CD14-positive monocyte (primary cell): ENCODE data around the gene MRPL34. TPM values are rescaled to one million over a fixed set of nuclear protein-coding genes. Genes with fewer than 3 reads are reported as not detected.

Experiments
- DNase-seq, 3 donors: peaks; one replicate each; pipeline ENCODE4 v3.0.0-alpha.2; 2011 to 2022
- H2AFZ ChIP-seq: 2 replicates; pipeline ENCODE4 v1.6.0; 2012; ENCODE audit warnings: mild to moderate bottlenecking, low read depth, low read length, inconsistent platforms; ENCODE audit not compliant: insufficient read depth, poor library complexity, severe bottlenecking
- H3K27ac ChIP-seq, 2 donors: 1 replicate in 1 of 2; 2 replicates in 1 of 2; pipeline ENCODE4 v1.5.1; 2012 to 2013; ENCODE audit warnings: low read length in 2 of 2, control low read depth in 1 of 2, inconsistent platforms in 1 of 2, low read depth in 1 of 2, mild to moderate bottlenecking in 1 of 2
- H3K27me3 ChIP-seq, 2 donors: one replicate each; pipeline versions ENCODE4 v1.6.0 to v1.6.1; 2011 to 2013; ENCODE audit warnings: low read length in 2 of 2; ENCODE audit not compliant: control insufficient read depth in 2 of 2, insufficient read depth in 2 of 2
- H3K36me3 ChIP-seq, 2 donors: replicated peaks in 1 of 2; 1 replicate in 1 of 2; 2 replicates in 1 of 2; pipeline versions ENCODE4 v1.5.1 to v1.6.1; 2012 to 2013; ENCODE audit warnings: low read length in 2 of 2, control low read depth in 1 of 2, inconsistent platforms in 1 of 2, mild to moderate bottlenecking in 1 of 2; ENCODE audit not compliant: insufficient read depth in 2 of 2, control insufficient read depth in 1 of 2
- H3K4me1 ChIP-seq, 2 donors: 1 replicate in 1 of 2; 2 replicates in 1 of 2; pipeline versions ENCODE4 v1.5.1 to v1.6.1; 2012 to 2013; ENCODE audit warnings: low read length in 2 of 2, control low read depth in 1 of 2, inconsistent platforms in 1 of 2, mild to moderate bottlenecking in 1 of 2, moderate library complexity in 1 of 2; ENCODE audit not compliant: insufficient read depth in 2 of 2, control insufficient read depth in 1 of 2
- H3K4me2 ChIP-seq: replicated peaks from 2 replicates; pipeline ENCODE3; 2012; ENCODE audit warnings: low read length, moderate library complexity, mild to moderate bottlenecking; ENCODE audit not compliant: poor library complexity, severe bottlenecking; ENCODE audit errors: extremely low read depth
- H3K4me3 ChIP-seq, 3 experiments: fragments of 200-600 bp in 1 of 3; sonication (generic) in 1 of 3; replicated peaks in 1 of 3; 1 replicate in 2 of 3; 2 replicates in 1 of 3; pipeline ENCODE4 v1.5.1; 2011 to 2013; ENCODE audit warnings: low read length in 3 of 3, mild to moderate bottlenecking in 3 of 3, control low read depth in 2 of 3, low read depth in 2 of 3, inconsistent platforms in 1 of 3, moderate library complexity in 1 of 3
- H3K79me2 ChIP-seq: 2 replicates; pipeline ENCODE4 v1.6.0; 2012; ENCODE audit warnings: mild to moderate bottlenecking, control low read depth, inconsistent platforms, low read length, moderate library complexity; ENCODE audit not compliant: insufficient read depth
- H3K9ac ChIP-seq: 2 replicates; pipeline ENCODE4 v1.6.0; 2017; ENCODE audit warnings: low read length, mild to moderate bottlenecking; ENCODE audit not compliant: insufficient read depth, poor library complexity, severe bottlenecking
- H3K9me3 ChIP-seq, 2 donors: replicated peaks in 1 of 2; 1 replicate in 1 of 2; 2 replicates in 1 of 2; pipeline versions ENCODE4 v1.5.1 to v1.6.1; 2012 to 2013; ENCODE audit warnings: low read length in 2 of 2, control low read depth in 1 of 2; ENCODE audit not compliant: control insufficient read depth in 1 of 2, insufficient read depth in 1 of 2
- H4K20me1 ChIP-seq: 2 replicates; pipeline ENCODE4 v1.6.0; 2012; ENCODE audit warnings: mild to moderate bottlenecking, low read length, control low read depth, moderate library complexity; ENCODE audit not compliant: insufficient read depth
- H3K27ac Mint-ChIP-seq, 7 donors: one replicate each; pipeline ENCODE4 v1.8.0; 2020; ENCODE audit warnings: mild to moderate bottlenecking in 7 of 7, mixed read lengths in 7 of 7, moderate library complexity in 6 of 7, inconsistent platforms in 2 of 7
- H3K27me3 Mint-ChIP-seq, 3 donors: one replicate each; pipeline ENCODE4 v1.8.0; 2021 to 2022; ENCODE audit warnings: low read depth in 3 of 3, mild to moderate bottlenecking in 3 of 3, mixed read lengths in 3 of 3, moderate library complexity in 3 of 3, inconsistent platforms in 1 of 3
- H3K36me3 Mint-ChIP-seq, 2 donors: one replicate each; pipeline ENCODE4 v1.8.0; 2020; ENCODE audit warnings: mixed read lengths in 2 of 2, inconsistent platforms in 1 of 2, mild to moderate bottlenecking in 1 of 2
- H3K4me1 Mint-ChIP-seq: one replicate; pipeline ENCODE4 v1.8.0; 2020; ENCODE audit warnings: mild to moderate bottlenecking, mixed read lengths
- H3K4me3 Mint-ChIP-seq, 2 donors: one replicate each; pipeline ENCODE4 v1.8.0; 2020; ENCODE audit warnings: mild to moderate bottlenecking in 2 of 2, mixed read lengths in 2 of 2, moderate library complexity in 1 of 2
- H3K9me3 Mint-ChIP-seq, 7 donors: one replicate each; pipeline ENCODE4 v1.8.0; 2020 to 2022; ENCODE audit warnings: mixed read lengths in 7 of 7, mild to moderate bottlenecking in 6 of 7, moderate library complexity in 6 of 7, inconsistent platforms in 2 of 7
- CTCF ChIP-seq: fragments of 200-600 bp; IDR thresholded peaks from one replicate; pipeline ENCODE4 v1.8.0; 2022; ENCODE audit warnings: antibody characterized with exemption, mild to moderate bottlenecking
- WGBS: methylation state at CpG from one replicate; pipeline ENCODE4 v1.1.5; 2013; ENCODE audit warnings: missing lambda C conversion rate; ENCODE audit not compliant: insufficient coverage; 5-methylcytosine and 5-hydroxymethylcytosine counted together
- intact Hi-C, 2 donors: fragments of 100-400 bp; cut with micrococcal nuclease; formaldehyde crosslinking; loops; one replicate each; pipeline versions ENCODE4 v1.15.0 to v1.15.1; 2023
- polyA plus RNA-seq, 3 donors: library from polyadenylated mRNA; depleted of rRNA in 1 of 3; unstranded in 2 of 3; stranded (reverse) in 1 of 3; fragments of 300-500 nt in 2 of 3; fragments of >200 nt in 1 of 3; fragmentation: Illumina TruSeq in 2 of 3; gene quantifications; 1 replicate in 2 of 3; 2 replicates in 1 of 3; pipeline ENCODE4 v1.2.3, GENCODE V29; 2012 to 2021

MRPL34 gene
- polyA plus RNA-seq, 3 donors, result 13.2 to 208 (median 155) TPM

GRCh38 chr19:17296273-17296672, 9.4 kb upstream of the MRPL34 start:
- no peaks in the 10 kb centered on the region for H3K27me3 Mint-ChIP-seq
- intact Hi-C loops, result loop anchor here in 1 of 2 donors (10.0 kb wide), 1 partner anchor 89 kb away; no protein-coding TSS in a partner anchor
- H3K9me3 Mint-ChIP-seq, result peaks cover 4 to 14% (median 12%) of the 10 kb centered on the region in 7 donors
- DNase-seq, result no peak
- peaks cover 9% of the 10 kb centered on the region for H3K4me1 Mint-ChIP-seq
- no peak for TF ChIP-seq CTCF
- peak overlapping the region in 1 of 7 donors; percentile 41 for H3K27ac Mint-ChIP-seq
- no peak overlapping the region for H3K4me3 Mint-ChIP-seq
- H3K9ac ChIP-seq, result no peak overlapping the region
- peaks cover 15 to 45% of the 10 kb centered on the region in 2 donors for H3K36me3 Mint-ChIP-seq
- H3K36me3 ChIP-seq, result peaks cover 12 to 27% of the 10 kb centered on the region in 2 donors
- H3K9me3 ChIP-seq, result peaks cover 6 to 12% of the 10 kb centered on the region in 2 donors
- no peaks in the 10 kb centered on the region for H3K27me3 ChIP-seq
- no peak overlapping the region for H2AFZ ChIP-seq
- H3K27ac ChIP-seq, result no peak overlapping the region
- WGBS, result 80% methylated on average over 2 of the region's 4 CpGs
- H3K4me3 ChIP-seq, result no peak overlapping the region
- H3K4me2 ChIP-seq, result no peak overlapping the region
- H4K20me1 ChIP-seq, result peaks cover 2% of the 10 kb centered on the region
- peaks cover 20% of the 10 kb centered on the region for H3K79me2 ChIP-seq
- peaks cover 8 to 10% of the 10 kb centered on the region in 2 donors for H3K4me1 ChIP-seq

- H3K9me3 ChIP-seq, result peaks cover 6 to 12% of the 10 kb centered on the region in 2 donors
- H4K20me1 ChIP-seq, result peaks cover 8% of the 10 kb centered on the region
- H3K36me3 Mint-ChIP-seq, result peaks cover 18 to 46% of the 10 kb centered on the region in 2 donors
- peaks cover 14 to 27% of the 10 kb centered on the region in 2 donors for H3K36me3 ChIP-seq
- no peak overlapping the region for H3K27ac ChIP-seq
- intact Hi-C loops, result loop anchor here in 1 of 2 donors (10.0 kb wide), 1 partner anchor 88 kb away; no protein-coding TSS in a partner anchor
- peaks cover 9% of the 10 kb centered on the region in 2 donors for H3K4me1 ChIP-seq
- no peak overlapping the region for H3K4me3 Mint-ChIP-seq
- no peak overlapping the region for H3K4me3 ChIP-seq
- 100% methylated on average over 1 of the region's 6 CpGs for WGBS
- peak overlapping the region in 1 of 7 donors; percentile 7 for H3K27ac Mint-ChIP-seq
- DNase-seq, result no peak
- no peak overlapping the region for H2AFZ ChIP-seq
- H3K9ac ChIP-seq, result no peak overlapping the region
- peaks cover 9% of the 10 kb centered on the region for H3K4me1 Mint-ChIP-seq
- no peak overlapping the region for H3K4me2 ChIP-seq
- H3K9me3 Mint-ChIP-seq, result peaks cover 4 to 14% (median 12%) of the 10 kb centered on the region in 7 donors
- no peaks in the 10 kb centered on the region for H3K27me3 Mint-ChIP-seq
- H3K79me2 ChIP-seq, result peaks cover 27% of the 10 kb centered on the region
- H3K27me3 ChIP-seq, result no peaks in the 10 kb centered on the region
- TF ChIP-seq CTCF, result no peak
Observed at GRCh38 chr19:17296976-17297375, 8.7 kb upstream of the MRPL34 start.
